CD4-positive, CD25-positive, alpha-beta regulatory T cell (primary cell): ENCODE results near the gene REXO1. TPM values are rescaled to one million over a fixed set of nuclear protein-coding genes. Genes with fewer than 3 reads are reported as not detected.
"Not testable (repeated sequence)": the region's sequence is repeated elsewhere in the genome, so short reads cannot be mapped to it uniquely, and the experiment has no call there.

Experiments
- ATAC-seq, 2 donors: fragments of 150-1000 bp; cut with Tn5 transposase; one replicate each; pipeline ENCODE4 v1.10.0; 2021; ENCODE audit warnings: low read depth in 2 of 2, moderate number of reproducible peaks in 2 of 2, moderate library complexity in 1 of 2
- DNase-seq, 3 donors: peaks; one replicate each; pipeline versions ENCODE4 v3.0.0 to v3.0.0-alpha.2; 2012 to 2022; ENCODE audit warnings: mixed read lengths in 1 of 3
- H3K27ac ChIP-seq: one replicate; pipeline ENCODE4 v1.7.0; 2013; ENCODE audit warnings: mild to moderate bottlenecking, low read length; ENCODE audit not compliant: insufficient read depth, poor library complexity, severe bottlenecking
- H3K27me3 ChIP-seq: one replicate; pipeline ENCODE4 v1.7.0; 2013; ENCODE audit warnings: low read length; ENCODE audit not compliant: control insufficient read depth, insufficient read depth
- H3K36me3 ChIP-seq: one replicate; pipeline ENCODE4 v1.7.0; 2013; ENCODE audit warnings: mild to moderate bottlenecking, low read length, moderate library complexity; ENCODE audit not compliant: control insufficient read depth, insufficient read depth
- H3K4me1 ChIP-seq: 2 replicates; pipeline ENCODE4 v1.7.0; 2013; ENCODE audit warnings: mild to moderate bottlenecking, low read length; ENCODE audit not compliant: insufficient read depth, control insufficient read depth, poor library complexity, severe bottlenecking
- H3K4me3 ChIP-seq: one replicate; pipeline ENCODE4 v1.7.0; 2013; ENCODE audit warnings: low read depth, mild to moderate bottlenecking, low read length, moderate library complexity
- H3K9me3 ChIP-seq, 2 experiments: 1 replicate in 1 of 2; 2 replicates in 1 of 2; pipeline ENCODE4 v1.7.0; 2013; ENCODE audit warnings: low read length in 2 of 2, mild to moderate bottlenecking in 1 of 2, moderate library complexity in 1 of 2; ENCODE audit not compliant: control insufficient read depth in 2 of 2
- H3K27ac Mint-ChIP-seq, 3 donors: one replicate each; pipeline ENCODE4 v1.8.0; 2020 to 2022; ENCODE audit warnings: mild to moderate bottlenecking in 3 of 3, mixed read lengths in 3 of 3, moderate library complexity in 2 of 3
- H3K27me3 Mint-ChIP-seq: one replicate; pipeline ENCODE4 v1.8.0; 2022; ENCODE audit warnings: mild to moderate bottlenecking, mixed read lengths
- H3K36me3 Mint-ChIP-seq: one replicate; pipeline ENCODE4 v1.8.0; 2020; ENCODE audit warnings: mixed read lengths
- H3K4me1 Mint-ChIP-seq, 4 donors: one replicate each; pipeline ENCODE4 v1.8.0; 2020 to 2022; ENCODE audit warnings: mixed read lengths in 4 of 4, mild to moderate bottlenecking in 1 of 4
- H3K4me3 Mint-ChIP-seq, 4 donors: one replicate each; pipeline ENCODE4 v1.8.0; 2020 to 2022; ENCODE audit warnings: mild to moderate bottlenecking in 4 of 4, mixed read lengths in 4 of 4, moderate library complexity in 3 of 4
- H3K9me3 Mint-ChIP-seq, 7 donors: one replicate each; pipeline ENCODE4 v1.8.0; 2020 to 2022; ENCODE audit warnings: mixed read lengths in 7 of 7, mild to moderate bottlenecking in 3 of 7, moderate library complexity in 2 of 7
- polyA plus RNA-seq, 4 donors: library from polyadenylated mRNA; unstranded; fragments of 300-500 nt; fragmentation: Illumina TruSeq; gene quantifications; one replicate each; pipeline ENCODE4 v1.2.3, GENCODE V29; 2021
- total RNA-seq: library from RNA; stranded (reverse); gene quantifications from one replicate; pipeline ENCODE4 v1.2.3, GENCODE V29; 2022

REXO1 gene
- total and polyA plus RNA-seq, 5 donors from 2014 or later, result 2.5 to 103 (median 3.7) TPM

DNA sequence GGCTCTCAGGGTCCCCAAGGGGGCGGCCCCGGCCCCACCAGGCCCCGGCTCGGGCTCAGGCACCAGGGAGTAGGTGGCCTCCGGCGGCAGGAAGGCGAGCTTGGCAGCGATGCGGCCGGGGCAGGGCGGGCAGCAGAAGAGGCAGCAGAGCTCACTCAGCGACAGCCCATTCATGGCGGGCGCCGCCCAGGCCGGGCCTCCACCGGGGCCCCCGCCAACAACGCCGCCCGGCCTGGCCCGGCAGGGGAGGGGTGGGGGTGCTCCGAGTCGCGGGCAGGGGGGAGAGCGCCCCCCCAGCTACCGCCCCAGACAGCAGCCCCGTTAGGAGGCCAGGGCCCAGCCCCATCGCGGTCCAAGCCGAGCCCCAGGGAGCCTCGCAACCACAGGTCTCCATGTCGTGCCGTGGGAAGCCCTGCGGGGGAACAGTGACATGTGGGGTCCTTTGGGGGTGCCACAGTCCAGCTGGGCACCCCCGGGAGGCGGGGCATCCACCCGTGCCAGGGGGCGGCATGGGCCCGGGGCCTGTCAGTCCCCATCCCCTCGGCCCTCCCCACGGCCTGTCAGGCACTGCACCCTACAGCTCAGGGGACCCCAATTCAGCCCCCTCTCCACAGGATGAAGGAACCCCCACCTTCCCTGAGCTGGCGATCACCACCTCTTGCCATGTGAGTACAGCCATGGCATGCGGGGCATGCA, 33.3 kb upstream of the REXO1 start:
- not testable (repeated sequence) for H3K9me3 ChIP-seq, H3K4me3 ChIP-seq, ATAC-seq, H3K27me3 Mint-ChIP-seq, DNase-seq, H3K9me3 Mint-ChIP-seq, H3K36me3 ChIP-seq, H3K27me3 ChIP-seq
- Mint-ChIP-seq H3K36me3 (peaks cover 15% of the 10 kb centered on the region), H3K27ac (peak overlapping the region; percentile 98 to 100 (median 99)), H3K4me3 (peak overlapping the region; percentile 96 to 100 (median 100)), H3K4me1 (peaks cover 0 to 46% (median 22%) of the 10 kb centered on the region in 4 donors)
- Histone ChIP-seq H3K4me1 (peaks cover 47% of the 10 kb centered on the region), H3K27ac (peak overlapping the region; percentile 90)

DNA sequence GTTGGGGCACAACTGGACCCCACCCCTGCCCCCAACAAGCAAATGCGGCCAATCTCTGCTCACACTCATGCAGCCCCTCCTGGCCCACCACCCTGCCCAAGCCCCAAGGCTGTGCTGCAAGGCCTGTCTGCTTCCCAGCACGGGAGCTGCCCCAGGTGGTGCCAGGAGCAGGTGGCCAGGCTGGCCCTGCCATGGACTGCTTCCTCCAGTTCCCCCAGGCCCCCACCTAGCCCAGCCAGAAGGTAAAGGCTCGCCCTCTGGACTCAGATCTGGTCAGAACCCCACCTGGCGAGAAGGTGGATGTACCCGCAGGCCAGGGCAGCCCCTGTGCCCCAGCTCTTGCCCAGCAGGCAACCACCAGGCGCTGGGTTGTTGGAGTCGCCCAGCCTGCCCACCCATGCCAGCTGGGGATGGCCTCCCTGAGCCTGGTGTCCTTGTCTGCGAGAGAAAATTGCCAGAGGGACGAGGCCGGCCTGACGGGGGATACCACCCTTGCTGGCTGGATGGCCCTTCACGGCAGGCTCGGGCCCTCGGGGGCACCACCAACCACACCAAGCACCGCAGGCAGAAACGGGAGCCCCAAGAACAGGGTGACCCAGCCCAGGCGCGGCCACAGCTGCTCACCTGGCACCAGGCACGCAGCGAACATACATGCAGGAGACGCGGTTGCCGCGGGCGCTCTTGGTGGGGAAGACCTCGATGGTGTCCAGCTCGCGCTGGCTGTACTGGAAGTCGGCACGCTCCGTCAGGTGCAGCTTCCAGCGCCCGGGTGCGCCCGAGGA, 32.5 kb upstream of the REXO1 start:
- ATAC-seq (no peak), DNase-seq (no peak)
- Histone ChIP-seq H3K4me1 (peaks cover 52% of the 10 kb centered on the region), H3K27ac (peak overlapping the region; percentile 18), H3K4me3 (no peak overlapping the region), H3K36me3 (peaks cover 2% of the 10 kb centered on the region), H3K27me3 (no peaks in the 10 kb centered on the region), H3K9me3 (no peaks in the 10 kb centered on the region)
- Mint-ChIP-seq H3K4me1 (peaks cover 0 to 50% (median 23%) of the 10 kb centered on the region in 4 donors), H3K27ac (peak overlapping the region in 1 of 3 donors; percentile 25), H3K27me3 (peaks cover 4% of the 10 kb centered on the region), H3K9me3 (no peaks in the 10 kb centered on the region), H3K4me3 (peak overlapping the region in 2 of 4 donors; percentile 54 to 61), H3K36me3 (peaks cover 15% of the 10 kb centered on the region)

DNA sequence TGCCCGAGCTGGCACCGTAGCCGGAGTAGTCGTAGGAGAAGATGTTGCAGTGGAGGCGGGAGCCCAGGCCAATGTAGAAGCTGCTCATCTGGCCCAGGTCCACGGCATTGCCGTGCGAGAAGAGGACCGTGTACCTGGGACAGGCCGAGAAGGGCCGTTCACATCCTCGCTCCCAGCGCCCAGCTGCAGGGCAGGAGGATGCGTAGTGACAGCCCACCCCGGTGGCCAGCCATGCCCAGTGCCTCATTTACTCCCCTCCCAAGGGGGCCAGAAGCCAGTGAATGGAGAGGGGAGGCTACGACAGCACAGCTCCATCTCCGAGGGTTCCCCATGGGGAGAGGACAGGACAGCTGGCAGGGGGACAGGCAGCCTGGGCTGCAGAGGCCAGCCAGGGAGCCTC, 31.7 kb upstream of the REXO1 start:
- H3K9me3 ChIP-seq, DNase-seq, H3K27ac ChIP-seq, ATAC-seq, H3K9me3 Mint-ChIP-seq, H3K27me3 Mint-ChIP-seq, H3K27me3 ChIP-seq, H3K36me3 ChIP-seq, H3K4me3 ChIP-seq: not testable (repeated sequence)
- H3K4me1 Mint-ChIP-seq, result peaks cover 0 to 49% (median 24%) of the 10 kb centered on the region in 4 donors
- peaks cover 57% of the 10 kb centered on the region for H3K4me1 ChIP-seq
- peaks cover 15% of the 10 kb centered on the region for H3K36me3 Mint-ChIP-seq
- H3K4me3 Mint-ChIP-seq, result peak overlapping the region in 1 of 4 donors; percentile 48
- peak overlapping the region in 1 of 3 donors; percentile 25 for H3K27ac Mint-ChIP-seq

DNA sequence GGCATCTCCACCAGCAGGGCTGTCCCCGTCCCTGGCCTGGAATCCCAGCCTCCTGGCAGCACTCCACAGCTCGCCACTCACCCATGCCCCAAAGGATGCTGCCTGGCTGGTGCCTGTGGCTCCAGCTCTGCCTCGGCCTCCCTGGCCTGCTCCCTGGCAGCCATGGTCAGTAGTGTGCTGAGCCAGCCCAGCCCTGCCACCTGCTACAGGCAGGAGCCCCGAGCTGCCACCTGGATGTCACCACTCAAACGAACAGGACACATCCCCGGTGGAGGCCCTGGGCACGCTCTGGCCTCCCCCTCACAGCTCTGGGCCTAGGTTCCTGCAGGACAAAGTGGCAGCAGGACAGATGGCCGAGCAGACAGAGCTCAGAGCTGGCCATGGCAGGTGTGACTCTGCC, 30.3 kb upstream of the REXO1 start:
- not testable (repeated sequence) for H3K9me3 ChIP-seq, H3K27me3 ChIP-seq, H3K36me3 Mint-ChIP-seq, H3K36me3 ChIP-seq, H3K9me3 Mint-ChIP-seq, DNase-seq, H3K4me3 ChIP-seq, ATAC-seq, H3K27me3 Mint-ChIP-seq, H3K27ac Mint-ChIP-seq, H3K27ac ChIP-seq
- peaks cover 56% of the 10 kb centered on the region for H3K4me1 ChIP-seq
- Mint-ChIP-seq H3K4me1 (peaks cover 5 to 51% (median 25%) of the 10 kb centered on the region in 4 donors), H3K4me3 (peak overlapping the region in 1 of 4 donors; percentile 21)

DNA sequence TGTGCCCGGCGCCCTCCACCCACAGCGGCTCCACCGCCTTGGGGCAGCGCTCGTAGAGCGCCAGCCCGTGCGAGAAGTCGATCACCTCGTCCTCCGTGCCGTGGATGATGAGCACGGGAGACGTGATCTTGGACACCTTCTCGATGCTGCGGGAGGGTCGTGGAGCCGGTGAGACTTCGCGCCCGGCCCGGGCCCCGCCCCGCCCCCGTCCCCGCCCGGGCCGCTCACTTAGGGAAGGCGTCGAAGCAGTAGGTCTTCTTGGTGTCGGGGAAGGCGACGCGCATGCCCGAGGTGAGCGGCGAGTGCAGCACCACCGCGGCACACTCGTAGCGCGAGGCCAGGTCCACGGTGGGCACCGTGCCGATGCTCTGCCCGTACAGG, 29.0 kb upstream of the REXO1 start:
- H3K4me1 ChIP-seq, result peaks cover 56% of the 10 kb centered on the region
- DNase-seq, H3K27ac ChIP-seq, H3K27ac Mint-ChIP-seq, ATAC-seq, H3K9me3 Mint-ChIP-seq, H3K36me3 Mint-ChIP-seq, H3K36me3 ChIP-seq, H3K9me3 ChIP-seq, H3K4me3 Mint-ChIP-seq, H3K27me3 ChIP-seq, H3K27me3 Mint-ChIP-seq, H3K4me3 ChIP-seq: not testable (repeated sequence)
- peaks cover 5 to 49% (median 18%) of the 10 kb centered on the region in 4 donors for H3K4me1 Mint-ChIP-seq

DNA sequence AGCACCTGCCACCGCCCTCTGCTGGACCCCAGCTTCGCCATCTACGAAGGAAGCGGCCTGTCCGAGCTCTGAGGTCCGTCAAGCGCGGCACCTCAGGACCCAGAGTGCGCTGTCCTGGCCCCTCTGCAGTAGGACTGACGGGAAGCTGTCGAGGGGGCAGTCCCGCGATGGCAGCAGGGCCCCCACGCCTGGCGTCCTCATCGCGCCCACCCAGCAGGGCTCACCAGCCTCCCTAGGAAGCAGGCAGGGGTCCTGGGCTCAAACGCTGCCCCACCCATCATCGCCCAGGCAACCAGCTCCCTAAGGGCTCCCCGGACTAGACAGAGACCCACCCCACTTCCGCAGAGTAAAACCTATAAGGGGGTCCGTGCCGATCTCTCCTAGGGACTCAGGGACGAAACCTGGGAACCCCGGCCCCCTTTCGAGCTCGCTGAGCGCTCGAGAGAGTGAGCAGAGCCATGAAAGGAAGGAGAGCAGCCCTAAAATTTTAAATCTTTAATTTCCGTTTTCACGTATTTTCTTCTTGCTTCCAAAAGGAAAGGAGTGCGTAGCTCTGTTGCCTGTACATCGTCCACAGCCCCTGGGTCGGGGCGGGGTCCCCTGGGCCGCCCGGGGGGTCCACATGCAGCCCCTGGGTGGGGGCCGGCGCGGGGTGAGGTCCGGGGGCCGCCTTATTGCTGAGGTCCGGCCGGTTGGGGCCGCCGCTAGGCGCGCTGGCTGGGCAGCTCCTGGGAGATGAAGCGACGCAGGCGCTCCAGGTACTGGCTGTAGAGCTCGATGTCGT, 28.4 kb upstream of the REXO1 start:
- not testable (repeated sequence) for ATAC-seq, DNase-seq

DNA sequence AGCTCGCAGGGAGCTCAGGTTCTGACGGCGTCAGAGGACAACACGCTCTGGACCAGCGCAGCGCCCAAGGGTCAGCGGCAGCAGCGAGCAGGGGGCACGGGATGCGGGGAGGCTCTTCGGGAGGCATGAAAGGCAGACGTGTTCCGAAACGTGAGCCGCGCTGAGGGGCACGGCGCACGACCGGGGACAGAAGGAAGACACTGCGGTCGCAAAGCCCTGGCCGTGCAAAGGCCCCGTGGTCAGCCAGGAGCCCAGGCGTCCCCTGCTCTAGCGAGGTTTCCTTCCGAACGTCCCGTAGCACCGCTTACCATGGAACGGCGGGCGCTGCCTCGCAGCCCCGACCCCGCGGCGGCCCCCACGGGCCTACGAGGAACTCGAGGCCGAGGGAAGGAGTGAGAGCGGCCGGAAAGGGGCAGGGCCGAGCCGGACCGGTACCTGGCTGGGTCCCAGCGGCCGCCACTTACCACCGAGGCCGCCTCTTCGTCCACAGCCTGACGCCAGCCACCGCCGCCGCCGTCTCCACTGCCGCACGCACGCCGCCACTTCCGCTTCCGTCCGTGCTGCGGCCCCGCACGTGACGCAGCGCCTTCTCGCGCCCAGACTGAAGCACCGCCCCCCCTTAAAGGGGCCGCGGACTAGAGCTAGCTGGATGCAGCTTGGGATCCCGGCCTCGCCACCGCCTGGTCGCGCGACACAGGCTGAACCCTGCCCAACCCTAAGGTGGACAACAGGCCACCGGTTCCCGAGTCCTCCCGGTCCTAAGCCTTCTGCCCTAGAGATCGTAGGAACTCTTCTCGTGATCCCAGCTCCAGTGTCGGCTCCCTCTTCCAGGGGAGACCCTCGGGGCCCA, 27.6 kb upstream of the REXO1 start:
- H3K4me1 ChIP-seq, result peaks cover 47% of the 10 kb centered on the region
- H3K9me3 ChIP-seq, result no peaks in the 10 kb centered on the region
- peaks cover under 1% of the 10 kb centered on the region for H3K36me3 ChIP-seq
- Mint-ChIP-seq H3K36me3 (peaks cover 4% of the 10 kb centered on the region), H3K9me3 (peaks cover 0 to 5% (median 0%) of the 10 kb centered on the region in 7 donors), H3K4me1 (peaks cover 5 to 51% (median 16%) of the 10 kb centered on the region in 4 donors), H3K27me3 (peaks cover 5% of the 10 kb centered on the region), H3K4me3 (peak overlapping the region; percentile 90 to 98 (median 96)), H3K27ac (peak overlapping the region; percentile 97 to 99 (median 97))
- H3K27ac ChIP-seq, result peak overlapping the region; percentile 93
- no peaks in the 10 kb centered on the region for H3K27me3 ChIP-seq
- peak; percentile 93 to 95 for ATAC-seq
- peak; percentile 82 to 94 (median 86) for DNase-seq
- H3K4me3 ChIP-seq, result peak overlapping the region; percentile 91

More for the DNA sequence above, 28.4 kb upstream of the REXO1 start:
- H3K27ac Mint-ChIP-seq, result peak overlapping the region; percentile 92 to 99 (median 94)
- not testable (repeated sequence) for H3K27me3 Mint-ChIP-seq, H3K9me3 ChIP-seq, H3K36me3 ChIP-seq, H3K36me3 Mint-ChIP-seq, H3K27me3 ChIP-seq, H3K9me3 Mint-ChIP-seq
- peaks cover 5 to 49% (median 16%) of the 10 kb centered on the region in 4 donors for H3K4me1 Mint-ChIP-seq
- H3K4me1 ChIP-seq, result peaks cover 50% of the 10 kb centered on the region
- peak overlapping the region; percentile 44 for H3K4me3 ChIP-seq
- H3K27ac ChIP-seq, result peak overlapping the region; percentile 93
- H3K4me3 Mint-ChIP-seq, result peak overlapping the region; percentile 90 to 98 (median 96)
